Thoracic aorta (tissue), 2 donors: ENCODE data around the gene PASK. TPM values are rescaled to one million over a fixed set of nuclear protein-coding genes. Genes with fewer than 3 reads are reported as not detected.

Experiments
- ATAC-seq: fragments of 150-250 bp; one replicate; pipeline ENCODE4 v1.8.0; 2017; ENCODE audit warnings: low read depth; ENCODE audit not compliant: insufficient number of reproducible peaks, low FRiP score
- DNase-seq: peaks from one replicate; pipeline ENCODE4 v3.0.0-alpha.2; 2020; ENCODE audit warnings: low spot score
- H3K27ac ChIP-seq, 2 donors: fragments of 200-600 bp; sonication (generic); 1 replicate in 1 of 2; 2 replicates in 1 of 2; pipeline ENCODE4 v1.5.1; 2016; ENCODE audit warnings: mild to moderate bottlenecking in 2 of 2, moderate library complexity in 2 of 2
- H3K27me3 ChIP-seq: fragments of 200-600 bp; sonication (generic); replicated peaks from 2 replicates; pipeline ENCODE4 v1.6.0; 2016; ENCODE audit warnings: mild to moderate bottlenecking; ENCODE audit not compliant: insufficient read depth
- H3K36me3 ChIP-seq: fragments of 200-600 bp; sonication (generic); one replicate; pipeline ENCODE4 v1.5.1; 2016
- H3K4me1 ChIP-seq, 2 donors: fragments of 200-600 bp; sonication (generic); 1 replicate in 1 of 2; 2 replicates in 1 of 2; pipeline versions ENCODE4 v1.5.1 to v1.6.0; 2016; ENCODE audit warnings: low read depth in 2 of 2, mild to moderate bottlenecking in 1 of 2; ENCODE audit not compliant: control insufficient read depth in 1 of 2
- H3K4me3 ChIP-seq: fragments of 200-600 bp; sonication (generic); 2 replicates; pipeline ENCODE4 v1.5.1; 2016; ENCODE audit warnings: mild to moderate bottlenecking
- H3K9me3 ChIP-seq: fragments of 200-600 bp; sonication (generic); 2 replicates; pipeline ENCODE4 v1.5.1; 2016
- total RNA-seq, 2 donors: library from RNA; depleted of rRNA; stranded (reverse); fragments of >200 nt; gene quantifications; one replicate each; pipeline versions ENCODE4 v1.1.0 to v1.2.3, GENCODE V29; 2016
- TF ChIP-seq, protein P1 (sequence below): fragments of 200-600 bp; sonication (generic); IDR thresholded peaks from one replicate; pipeline ENCODE4 v1.5.1; 2019; ENCODE audit warnings: antibody characterized with exemption

The PASK gene
- total RNA-seq, 2 donors from 2014 or later, result 3.1 to 3.5 TPM

DNA sequence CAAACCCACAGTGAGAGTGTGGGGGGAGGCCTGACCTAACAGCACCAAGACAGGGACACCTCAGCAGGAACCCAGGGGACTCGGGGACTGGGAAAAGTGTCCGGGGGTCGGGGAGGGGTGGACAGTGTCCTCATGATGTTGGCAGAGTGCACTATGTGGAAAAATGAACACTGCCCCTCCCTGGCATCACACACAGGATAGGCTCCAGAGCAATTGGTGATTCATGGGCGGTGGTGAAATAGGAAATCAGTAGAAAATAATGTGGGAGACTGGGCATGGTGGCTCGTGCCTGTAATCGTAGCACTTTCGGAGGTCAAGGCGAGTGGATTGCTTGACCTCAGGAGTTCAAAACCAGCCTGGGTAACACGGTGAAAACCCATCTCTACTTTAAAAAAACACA lies 35.6 kb upstream of the PASK start:
- Histone ChIP-seq H3K36me3 (peaks cover 5% of the 10 kb centered on the region), H3K27me3 (no peaks in the 10 kb centered on the region), H3K9me3 (no peaks in the 10 kb centered on the region), H3K27ac (no peak overlapping the region), H3K4me3 (no peak overlapping the region), H3K4me1 (no peaks in the 10 kb centered on the region)
- ATAC-seq (no peak), DNase-seq (no peak)
- TF ChIP-seq, protein P1, sequence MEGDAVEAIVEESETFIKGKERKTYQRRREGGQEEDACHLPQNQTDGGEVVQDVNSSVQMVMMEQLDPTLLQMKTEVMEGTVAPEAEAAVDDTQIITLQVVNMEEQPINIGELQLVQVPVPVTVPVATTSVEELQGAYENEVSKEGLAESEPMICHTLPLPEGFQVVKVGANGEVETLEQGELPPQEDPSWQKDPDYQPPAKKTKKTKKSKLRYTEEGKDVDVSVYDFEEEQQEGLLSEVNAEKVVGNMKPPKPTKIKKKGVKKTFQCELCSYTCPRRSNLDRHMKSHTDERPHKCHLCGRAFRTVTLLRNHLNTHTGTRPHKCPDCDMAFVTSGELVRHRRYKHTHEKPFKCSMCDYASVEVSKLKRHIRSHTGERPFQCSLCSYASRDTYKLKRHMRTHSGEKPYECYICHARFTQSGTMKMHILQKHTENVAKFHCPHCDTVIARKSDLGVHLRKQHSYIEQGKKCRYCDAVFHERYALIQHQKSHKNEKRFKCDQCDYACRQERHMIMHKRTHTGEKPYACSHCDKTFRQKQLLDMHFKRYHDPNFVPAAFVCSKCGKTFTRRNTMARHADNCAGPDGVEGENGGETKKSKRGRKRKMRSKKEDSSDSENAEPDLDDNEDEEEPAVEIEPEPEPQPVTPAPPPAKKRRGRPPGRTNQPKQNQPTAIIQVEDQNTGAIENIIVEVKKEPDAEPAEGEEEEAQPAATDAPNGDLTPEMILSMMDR, result no peak

DNA sequence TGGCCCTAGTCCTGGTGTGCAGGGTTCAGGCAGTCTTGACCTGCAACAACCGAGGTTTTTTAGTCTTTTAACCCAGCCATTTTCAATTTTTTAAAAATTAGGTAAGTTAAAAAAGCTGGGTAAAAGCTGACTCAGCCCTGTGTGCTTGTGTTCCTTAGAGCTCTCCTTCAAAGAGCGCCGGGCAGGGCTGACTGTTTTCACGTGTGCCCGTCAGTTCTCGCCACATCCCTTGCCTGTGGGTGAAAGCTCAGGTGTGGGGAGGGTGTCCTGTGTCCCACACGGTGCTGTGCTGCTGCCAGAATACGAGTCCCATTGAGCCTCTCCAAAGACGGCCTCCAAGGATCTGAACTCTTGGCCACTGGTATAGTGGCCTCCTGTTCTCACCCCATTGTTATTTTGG lies 33.9 kb upstream of the PASK start:
- Histone ChIP-seq H3K27ac (no peak overlapping the region), H3K27me3 (no peaks in the 10 kb centered on the region), H3K4me1 (no peaks in the 10 kb centered on the region), H3K36me3 (peaks cover 5% of the 10 kb centered on the region), H3K9me3 (no peaks in the 10 kb centered on the region), H3K4me3 (no peak overlapping the region)
- TF ChIP-seq, protein P1, result no peak
- DNase-seq (no peak), ATAC-seq (no peak)

DNA sequence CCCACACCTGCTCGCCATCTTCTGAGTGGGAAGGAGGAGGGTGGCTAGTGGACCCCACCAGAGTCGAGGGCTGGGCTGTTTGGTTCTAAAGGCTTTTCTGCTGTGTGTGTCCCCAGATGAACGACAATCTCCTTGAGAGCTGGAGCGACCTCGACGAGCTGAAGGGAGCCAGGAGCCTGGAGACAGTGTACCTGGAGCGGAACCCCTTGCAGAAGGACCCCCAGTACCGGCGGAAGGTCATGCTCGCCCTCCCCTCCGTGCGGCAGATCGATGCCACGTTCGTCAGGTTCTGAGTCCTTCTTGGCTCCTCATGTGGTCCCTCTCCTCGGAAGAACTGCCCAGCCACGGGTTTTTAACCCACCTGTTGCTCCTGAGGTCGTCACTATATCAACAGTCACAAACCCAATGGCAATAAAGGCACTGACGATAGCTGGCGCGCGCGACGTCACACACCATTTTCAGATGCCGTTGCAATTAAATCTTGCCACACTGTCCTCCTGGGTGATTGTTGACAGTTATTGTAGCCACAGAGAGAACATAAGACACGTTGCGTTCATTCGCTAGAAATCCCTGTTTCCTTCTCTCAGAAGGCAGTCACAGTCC lies 33.4 kb upstream of the PASK start:
- H3K9me3 ChIP-seq, result no peaks in the 10 kb centered on the region
- TF ChIP-seq, protein P1, result no peak
- DNase-seq (no peak), ATAC-seq (no peak)
- H3K27ac ChIP-seq, result no peak overlapping the region
- no peak overlapping the region for H3K4me3 ChIP-seq
- no peaks in the 10 kb centered on the region for H3K4me1 ChIP-seq
- H3K36me3 ChIP-seq, result peaks cover 5% of the 10 kb centered on the region
- no peaks in the 10 kb centered on the region for H3K27me3 ChIP-seq

DNA sequence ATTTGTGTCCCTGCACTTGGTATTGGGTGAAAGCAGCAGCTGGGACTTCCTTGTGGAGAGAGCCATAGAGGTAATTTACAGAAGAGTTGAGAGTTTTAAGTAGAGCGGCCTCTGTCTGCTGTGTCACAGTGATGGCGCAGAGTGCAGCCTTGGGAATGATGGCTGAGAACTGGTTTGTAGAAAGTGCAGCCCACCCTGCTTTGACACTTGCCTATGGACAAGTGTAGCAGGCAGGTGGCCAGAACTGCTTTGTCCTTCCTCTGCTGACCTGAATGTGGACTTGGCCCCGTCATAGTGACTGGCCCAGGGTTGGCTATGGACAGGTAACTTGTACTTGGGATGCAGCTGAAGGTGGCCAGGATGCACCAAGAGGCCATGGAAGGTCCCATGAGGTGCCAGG lies 32.9 kb upstream of the PASK start:
- H3K27ac ChIP-seq, result no peak overlapping the region
- ATAC-seq, result no peak
- H3K27me3 ChIP-seq, result no peaks in the 10 kb centered on the region
- peaks cover 6% of the 10 kb centered on the region for H3K36me3 ChIP-seq
- DNase-seq, result no peak
- H3K4me3 ChIP-seq, result no peak overlapping the region
- TF ChIP-seq, protein P1, result no peak
- no peaks in the 10 kb centered on the region for H3K4me1 ChIP-seq
- H3K9me3 ChIP-seq, result no peaks in the 10 kb centered on the region

DNA sequence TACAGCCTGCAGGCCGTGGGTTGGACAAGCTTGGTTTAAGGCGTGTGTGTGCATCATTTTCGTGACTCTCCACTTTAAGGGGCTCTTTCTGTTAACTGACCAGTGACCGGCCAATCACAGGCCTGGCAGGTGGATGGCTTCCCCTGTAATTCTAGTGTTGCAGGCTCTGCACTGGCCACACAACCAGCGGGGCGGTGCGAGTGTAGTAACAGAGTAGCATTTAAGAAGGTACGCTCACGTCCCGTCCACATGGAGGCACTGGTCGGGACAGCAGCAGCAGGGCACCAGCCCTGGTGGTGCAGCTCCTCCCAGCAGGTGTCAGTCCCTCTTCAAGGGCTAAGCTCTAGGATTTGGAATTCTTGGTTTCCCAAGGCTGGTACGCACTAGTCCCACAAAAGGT lies 31.2 kb upstream of the PASK start:
- H3K9me3 ChIP-seq, result no peaks in the 10 kb centered on the region
- H3K4me3 ChIP-seq, result no peak overlapping the region
- DNase-seq (no peak), ATAC-seq (no peak)
- H3K4me1 ChIP-seq, result no peaks in the 10 kb centered on the region
- no peak overlapping the region for H3K27ac ChIP-seq
- no peaks in the 10 kb centered on the region for H3K27me3 ChIP-seq
- H3K36me3 ChIP-seq, result peaks cover 21% of the 10 kb centered on the region
- TF ChIP-seq, protein P1, result no peak
